D721Med (cell line): ENCODE results near the gene MYOC.

ENCODE experiments used
- DNase-seq: peaks from one replicate; pipeline ENCODE4 v3.0.0; 2011; ENCODE audit warnings: low spot score; ENCODE audit not compliant: insufficient read length
- FAIRE-seq: peaks from 2 replicates; lab custom pipeline; 2011; peaks lifted over from hg19 to GRCh38; lab: Jason Lieb, UNC
- TF ChIP-seq, protein P1 (sequence below): IDR thresholded peaks from 2 replicates; pipeline ENCODE4 v1.5.1; 2012; ENCODE audit warnings: mild to moderate bottlenecking, control low read depth; ENCODE audit not compliant: insufficient read depth; ENCODE audit errors: missing control alignments

MYOC gene

GRCh38 chr1:171637928-171638576 is 14.4 kb downstream of the MYOC start:
- no peak for FAIRE-seq
- TF ChIP-seq, protein P1, sequence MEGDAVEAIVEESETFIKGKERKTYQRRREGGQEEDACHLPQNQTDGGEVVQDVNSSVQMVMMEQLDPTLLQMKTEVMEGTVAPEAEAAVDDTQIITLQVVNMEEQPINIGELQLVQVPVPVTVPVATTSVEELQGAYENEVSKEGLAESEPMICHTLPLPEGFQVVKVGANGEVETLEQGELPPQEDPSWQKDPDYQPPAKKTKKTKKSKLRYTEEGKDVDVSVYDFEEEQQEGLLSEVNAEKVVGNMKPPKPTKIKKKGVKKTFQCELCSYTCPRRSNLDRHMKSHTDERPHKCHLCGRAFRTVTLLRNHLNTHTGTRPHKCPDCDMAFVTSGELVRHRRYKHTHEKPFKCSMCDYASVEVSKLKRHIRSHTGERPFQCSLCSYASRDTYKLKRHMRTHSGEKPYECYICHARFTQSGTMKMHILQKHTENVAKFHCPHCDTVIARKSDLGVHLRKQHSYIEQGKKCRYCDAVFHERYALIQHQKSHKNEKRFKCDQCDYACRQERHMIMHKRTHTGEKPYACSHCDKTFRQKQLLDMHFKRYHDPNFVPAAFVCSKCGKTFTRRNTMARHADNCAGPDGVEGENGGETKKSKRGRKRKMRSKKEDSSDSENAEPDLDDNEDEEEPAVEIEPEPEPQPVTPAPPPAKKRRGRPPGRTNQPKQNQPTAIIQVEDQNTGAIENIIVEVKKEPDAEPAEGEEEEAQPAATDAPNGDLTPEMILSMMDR = no peak
- no peak for DNase-seq

DNA sequence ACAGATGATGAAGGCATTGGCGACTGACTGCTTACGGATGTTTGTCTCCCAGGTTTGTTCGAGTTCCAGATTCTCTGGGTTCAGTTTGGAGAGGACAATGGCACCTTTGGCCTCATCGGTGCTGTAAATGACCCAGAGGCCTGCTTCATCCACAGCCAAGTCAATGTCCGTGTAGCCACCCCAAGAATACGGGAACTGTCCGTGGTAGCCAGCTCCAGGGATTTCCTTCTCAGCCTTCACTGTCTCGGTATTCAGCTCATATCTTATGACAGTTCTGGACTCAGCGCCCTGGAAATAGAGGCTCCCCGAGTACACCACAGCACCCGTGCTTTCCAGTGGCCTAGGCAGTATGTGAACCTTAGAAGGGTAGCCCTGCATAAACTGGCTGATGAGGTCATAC is 16.3 kb downstream of the MYOC start:
- DNase-seq (no peak), FAIRE-seq (no peak)
- TF ChIP-seq, protein P1 = no peak

GRCh38 chr1:171635661-171636060 is 16.8 kb downstream of the MYOC start:
- DNase-seq = no peak
- no peak for FAIRE-seq
- TF ChIP-seq, protein P1 = no peak

- DNase-seq = no peak
- no peak for FAIRE-seq
- TF ChIP-seq, protein P1 = no peak
These were observed 24.3 kb downstream of the MYOC start for GRCh38 chr1:171628225-171628624.

DNA sequence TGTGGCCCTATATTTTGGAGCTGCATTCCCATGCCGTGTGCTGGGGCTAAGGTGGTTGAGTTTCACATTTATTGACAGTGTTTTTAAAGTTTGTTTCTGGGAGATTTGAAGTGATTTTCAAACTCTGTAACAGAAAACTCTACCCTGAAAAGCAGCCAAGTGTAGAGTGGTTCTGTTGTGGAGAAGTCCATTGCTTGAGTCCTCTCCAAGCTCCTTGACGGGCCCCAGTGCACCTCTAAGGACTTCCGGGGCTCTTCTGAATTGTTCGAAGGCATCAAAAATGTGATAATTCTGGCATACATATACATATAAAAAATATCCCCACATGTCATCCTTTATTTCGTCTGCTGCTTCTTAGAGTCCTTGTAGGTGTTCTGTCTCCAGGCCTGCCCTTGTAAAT is 25.5 kb downstream of the MYOC start:
- TF ChIP-seq, protein P1 = no peak
- DNase-seq = no peak
- FAIRE-seq = no peak

- FAIRE-seq = no peak
- TF ChIP-seq, protein P1 = no peak
- no peak for DNase-seq
These were observed 27.3 kb downstream of the MYOC start for GRCh38 chr1:171625225-171625624.

- TF ChIP-seq, protein P1 = no peak
- no peak for DNase-seq
- FAIRE-seq = no peak
These were observed 28.7 kb downstream of the MYOC start for GRCh38 chr1:171623651-171624331.
